SW 1271 (cell line): Measurements from ENCODE around the gene HECW1.

ENCODE experiments used
- DNase-seq, 2 experiments: peaks; one replicate each; lab custom pipeline; 2025; lab: John Stamatoyannopoulos, UW

HECW1 gene

GRCh38 chr7:43604251-43604650, 491.8 kb downstream of the HECW1 start:
- DNase-seq: no peak

DNA sequence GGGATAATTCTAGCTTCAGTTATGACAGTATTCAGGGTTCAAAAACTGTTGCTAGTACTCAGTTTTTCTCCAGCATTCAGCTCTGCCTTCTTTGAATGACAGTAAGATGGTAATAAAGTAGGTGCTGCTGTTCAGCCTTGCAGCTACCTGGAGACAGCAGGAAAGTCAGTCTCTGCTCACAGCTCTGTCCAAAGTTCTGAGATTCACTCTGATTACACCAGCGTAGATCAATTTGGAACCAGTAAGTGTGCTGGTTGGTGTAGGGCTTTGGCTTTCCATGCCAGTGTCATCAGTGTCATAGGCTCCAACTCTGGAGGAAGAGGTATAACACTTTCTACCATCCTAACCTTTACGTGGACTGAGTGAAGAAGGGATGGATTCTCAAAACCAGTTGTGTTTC, 496.6 kb downstream of the HECW1 start:
- DNase-seq: no peak

- no peak for DNase-seq
Observed at GRCh38 chr7:43612128-43612527, 499.7 kb downstream of the HECW1 start.

GRCh38 chr7:43612599-43613589, 500.4 kb downstream of the HECW1 start:
- no peak for DNase-seq
